HS-27A (cell line): ENCODE measurements around the gene FAM193A.
"Not testable (repeated sequence)": the region's sequence is repeated elsewhere in the genome, so short reads cannot be mapped to it uniquely, and the experiment has no call there.

Experiments
- DNase-seq: peaks from one replicate; pipeline ENCODE4 v3.0.0-alpha.2; 2012; ENCODE audit warnings: low read depth, missing footprints

FAM193A gene

GRCh38 chr4:2617955-2618354, 81.5 kb downstream of the FAM193A start:
- DNase-seq = no peak

- DNase-seq = not testable (repeated sequence)
These were observed 82.3 kb downstream of the FAM193A start for GRCh38 chr4:2618729-2619128.

- DNase-seq = no peak
These were observed 83.0 kb downstream of the FAM193A start for GRCh38 chr4:2619459-2619858.

GRCh38 chr4:2621419-2621818, 85.0 kb downstream of the FAM193A start:
- no peak for DNase-seq

GRCh38 chr4:2623442-2623841, 87.0 kb downstream of the FAM193A start:
- no peak for DNase-seq

GRCh38 chr4:2624782-2625530, 88.5 kb downstream of the FAM193A start:
- no peak for DNase-seq

GRCh38 chr4:2626231-2626630, 89.8 kb downstream of the FAM193A start:
- DNase-seq = no peak

- DNase-seq = no peak
These were observed 94.3 kb downstream of the FAM193A start for GRCh38 chr4:2630556-2631273.

- no peak for DNase-seq
These were observed 97.6 kb downstream of the FAM193A start for GRCh38 chr4:2634014-2634413.

- no peak for DNase-seq
These were observed 99.9 kb downstream of the FAM193A start for GRCh38 chr4:2636331-2636730.

GRCh38 chr4:2636994-2637393, 100.5 kb downstream of the FAM193A start:
- not testable (repeated sequence) for DNase-seq

- no peak for DNase-seq
These were observed 101.6 kb downstream of the FAM193A start for GRCh38 chr4:2637956-2638552.

GRCh38 chr4:2638730-2639129, 102.3 kb downstream of the FAM193A start:
- DNase-seq = no peak

GRCh38 chr4:2642968-2643367, 106.5 kb downstream of the FAM193A start:
- no peak for DNase-seq

- DNase-seq = no peak
These were observed 107.1 kb downstream of the FAM193A start for GRCh38 chr4:2643555-2643954.

- no peak for DNase-seq
These were observed 110.1 kb downstream of the FAM193A start for GRCh38 chr4:2646396-2647149.

GRCh38 chr4:2647403-2648158, 111.1 kb downstream of the FAM193A start:
- DNase-seq = no peak

- DNase-seq = no peak
These were observed 111.8 kb downstream of the FAM193A start for GRCh38 chr4:2648159-2648814.

GRCh38 chr4:2649604-2650114, 113.2 kb downstream of the FAM193A start:
- no peak for DNase-seq

- DNase-seq = no peak
These were observed 113.8 kb downstream of the FAM193A start for GRCh38 chr4:2650276-2650675.

- no peak for DNase-seq
These were observed 115.1 kb downstream of the FAM193A start for GRCh38 chr4:2651546-2651945.
